ENCODE results near the gene AMIGO1. TPM values are rescaled to one million over a fixed set of nuclear protein-coding genes. Genes with fewer than 3 reads are reported as not detected.

AMIGO1 gene
- total RNA-seq, 4 donors from 2014 or later, result 7.7 to 19.3 (median 14.7) TPM

DNA sequence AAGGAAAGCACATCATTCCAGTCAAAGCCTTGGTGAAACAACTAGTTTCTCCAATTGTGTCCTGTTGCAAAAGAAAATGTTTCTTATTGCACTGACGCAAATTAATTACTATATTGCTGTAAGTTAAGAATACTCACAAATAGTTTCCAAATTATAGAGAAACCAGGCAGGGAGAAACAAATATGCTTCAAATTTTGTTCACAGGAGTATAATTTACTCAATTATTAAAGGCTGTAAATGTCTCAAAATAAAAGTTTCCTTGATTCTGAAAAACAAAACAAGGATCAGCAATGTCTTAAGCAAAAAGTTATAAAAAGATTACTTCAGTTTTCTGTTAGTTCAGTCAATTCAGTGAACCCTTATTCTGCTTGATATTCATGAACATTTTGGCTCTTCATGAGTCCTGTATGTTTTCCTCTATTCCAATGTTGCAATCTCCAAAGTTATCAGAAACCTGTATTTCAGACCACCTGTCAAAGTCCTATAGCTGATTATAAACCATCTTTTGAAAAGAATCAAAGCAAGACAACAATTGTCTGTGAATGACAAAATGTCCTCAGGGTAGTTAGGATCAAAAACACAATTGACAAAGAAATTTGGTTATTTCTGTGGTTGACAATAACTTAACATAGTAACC is 54.9 kb downstream of the AMIGO1 start:
- no peaks in the 10 kb centered on the region for H3K27me3 ChIP-seq
- H3K9me3 ChIP-seq, result no peaks in the 10 kb centered on the region
- WGBS, 2 donors (ENCODE audit: low coverage in 1 of 2), result 100% methylated on average over 1 of the region's 1 CpG
- ATAC-seq, result no peak
- no peaks in the 10 kb centered on the region for H3K36me3 ChIP-seq
- no peak for TF ChIP-seq POLR2A (IDR thresholded peaks at IDR 0.05)
- no peak for TF ChIP-seq EP300 (IDR thresholded peaks at IDR 0.05)
- no peak for TF ChIP-seq POLR2AphosphoS5 (IDR thresholded peaks at IDR 0.05)
- TF ChIP-seq, protein P1, sequence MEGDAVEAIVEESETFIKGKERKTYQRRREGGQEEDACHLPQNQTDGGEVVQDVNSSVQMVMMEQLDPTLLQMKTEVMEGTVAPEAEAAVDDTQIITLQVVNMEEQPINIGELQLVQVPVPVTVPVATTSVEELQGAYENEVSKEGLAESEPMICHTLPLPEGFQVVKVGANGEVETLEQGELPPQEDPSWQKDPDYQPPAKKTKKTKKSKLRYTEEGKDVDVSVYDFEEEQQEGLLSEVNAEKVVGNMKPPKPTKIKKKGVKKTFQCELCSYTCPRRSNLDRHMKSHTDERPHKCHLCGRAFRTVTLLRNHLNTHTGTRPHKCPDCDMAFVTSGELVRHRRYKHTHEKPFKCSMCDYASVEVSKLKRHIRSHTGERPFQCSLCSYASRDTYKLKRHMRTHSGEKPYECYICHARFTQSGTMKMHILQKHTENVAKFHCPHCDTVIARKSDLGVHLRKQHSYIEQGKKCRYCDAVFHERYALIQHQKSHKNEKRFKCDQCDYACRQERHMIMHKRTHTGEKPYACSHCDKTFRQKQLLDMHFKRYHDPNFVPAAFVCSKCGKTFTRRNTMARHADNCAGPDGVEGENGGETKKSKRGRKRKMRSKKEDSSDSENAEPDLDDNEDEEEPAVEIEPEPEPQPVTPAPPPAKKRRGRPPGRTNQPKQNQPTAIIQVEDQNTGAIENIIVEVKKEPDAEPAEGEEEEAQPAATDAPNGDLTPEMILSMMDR (IDR thresholded peaks at IDR 0.05), result no peak
- no peak overlapping the region for H3K4me3 ChIP-seq
- H3K27ac ChIP-seq, result no peak overlapping the region
- no peaks in the 10 kb centered on the region for H3K4me1 ChIP-seq

Other genes starting within 250 kb of the AMIGO1 start
- 10 to 100 TPM in 2 of 4 donors, 1 to 10 TPM in 2; 6.9 to 26.9 (median 10.3) TPM for gene PSRC1, start 226.6 kb downstream of the AMIGO1 start, total RNA-seq
- under 1 TPM in 1 of 4 donors, not detected in 3; 0.46 TPM for gene MYBPHL, start 202.7 kb downstream of the AMIGO1 start, total RNA-seq
- 100 to 1,000 TPM in 2 of 4 donors, 10 to 100 TPM in 2; 66.6 to 142 (median 105) TPM for gene SORT1, start 111.8 kb downstream of the AMIGO1 start, total RNA-seq
- gene PSMA5, start 83.3 kb downstream of the AMIGO1 start, total RNA-seq, result 10 to 100 TPM; 28.2 to 61.5 (median 30.4) TPM
- 1 to 10 TPM; 2.0 to 8.4 (median 4.2) TPM for gene SYPL2, start 43.2 kb downstream of the AMIGO1 start, total RNA-seq
- gene ATXN7L2, start 25.8 kb downstream of the AMIGO1 start, total RNA-seq, result 1 to 10 TPM; 1.6 to 2.7 (median 2.5) TPM
- 10 to 100 TPM in 3 of 4 donors, 1 to 10 TPM in 1; 8.3 to 15.9 (median 10.7) TPM for gene CYB561D1, start 15.6 kb downstream of the AMIGO1 start, total RNA-seq
- gene GPR61, start 30.1 kb upstream of the AMIGO1 start, total RNA-seq, result not detected
- 1 to 10 TPM; 6.6 to 9.4 (median 8.0) TPM for gene GNAI3, start 38.9 kb upstream of the AMIGO1 start, total RNA-seq
- not detected for gene GNAT2, start 109.9 kb upstream of the AMIGO1 start, total RNA-seq
- gene AMPD2, start 110.1 kb upstream of the AMIGO1 start, total RNA-seq, result 10 to 100 TPM; 28.9 to 38.0 (median 35.6) TPM
- gene GSTM4, start 146.4 kb upstream of the AMIGO1 start, total RNA-seq, result 10 to 100 TPM; 21.4 to 71.0 (median 42.4) TPM
- gene GSTM2, start 158.3 kb upstream of the AMIGO1 start, total RNA-seq, result 10 to 100 TPM; 10.4 to 93.7 (median 42.2) TPM
- gene GSTM1, start 178.1 kb upstream of the AMIGO1 start, total RNA-seq, result 10 to 100 TPM in 1 of 4 donors, not detected in 3; 33.1 TPM
- gene GSTM5, start 202.5 kb upstream of the AMIGO1 start, total RNA-seq, result 1 to 10 TPM; 2.7 to 9.2 (median 6.3) TPM
- 10 to 100 TPM; 70.1 to 90.9 (median 80.1) TPM for gene GSTM3, start 231.3 kb upstream of the AMIGO1 start, total RNA-seq